ENCODE data around the gene TMPRSS12. TPM values are rescaled to one million over a fixed set of nuclear protein-coding genes. Genes with fewer than 3 reads are reported as not detected.
"Not testable (repeated sequence)": the region's sequence is repeated elsewhere in the genome, so short reads cannot be mapped to it uniquely, and the experiment has no call there.

Gene TMPRSS12
- total RNA-seq, 4 donors from 2014 or later, result 0.45 TPM; not detected in 3

DNA sequence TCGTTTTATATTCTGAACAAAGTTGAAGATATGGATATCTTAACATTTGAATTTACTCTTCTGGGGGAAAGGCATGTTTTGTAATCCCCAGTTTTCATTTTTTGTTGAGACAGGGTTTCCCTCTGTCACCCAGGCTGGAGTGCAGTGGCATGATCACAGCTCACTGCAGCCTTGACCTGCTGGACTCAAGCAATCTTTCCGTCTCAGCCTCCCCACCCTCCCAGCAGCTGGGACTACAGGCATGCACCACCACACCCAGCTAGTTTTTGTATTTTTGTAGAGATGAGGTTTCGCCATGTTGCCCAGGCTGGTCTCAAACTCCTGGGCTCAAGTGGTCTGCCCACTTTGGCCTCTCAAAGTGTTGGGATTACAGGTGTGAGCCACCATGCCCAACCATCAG is 84.2 kb downstream of the TMPRSS12 start:
- Histone ChIP-seq H3K36me3 (peaks cover 7 to 23% of the 10 kb centered on the region in 2 donors), H3K4me1 (peaks cover 50 to 51% of the 10 kb centered on the region in 2 donors), H3K27ac (peak overlapping the region; percentile 95 to 99 (median 98)), H3K4me3 (replicated peaks in 1 of 3) (peak overlapping the region; percentile 7 to 92 (median 80))
- not testable (repeated sequence) for H3K9me3 ChIP-seq, H3K27me3 ChIP-seq
- 28 to 32% methylated on average over 3 of the region's 3 CpGs for WGBS, 2 donors
- peak in 1 of 2 donors; percentile 47 for TF ChIP-seq POLR2A (IDR thresholded peaks at IDR 0.05)
- intact Hi-C loops (cut with DNase I), result loop anchor here (5.0 kb wide), 1 partner anchor 55 kb away; no protein-coding TSS in a partner anchor
- DNase-seq, result peak; percentile 39 to 59

DNA sequence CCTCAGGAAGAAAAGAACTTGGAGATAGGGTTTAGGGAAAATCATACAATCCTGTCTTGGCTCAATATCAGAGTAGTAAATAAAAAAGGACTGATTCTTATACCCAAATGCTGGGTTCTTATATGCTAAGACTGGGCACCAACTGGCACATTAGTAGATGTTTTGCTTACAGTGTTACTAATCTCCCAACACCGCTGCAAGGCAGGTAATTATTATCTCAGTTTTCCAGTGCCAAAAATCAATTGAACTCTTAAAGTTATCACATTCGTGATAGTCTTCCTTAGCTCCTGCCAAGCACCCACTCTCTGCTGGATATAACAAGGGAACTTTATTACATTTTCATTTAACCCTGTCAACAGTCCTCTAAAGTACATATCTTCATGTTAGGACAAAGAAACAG is 84.6 kb downstream of the TMPRSS12 start:
- WGBS, 2 donors, result 21 to 29% methylated on average over 2 of the region's 2 CpGs
- Histone ChIP-seq H3K4me1 (peaks cover 50 to 51% of the 10 kb centered on the region in 2 donors), H3K9me3 (no peaks in the 10 kb centered on the region), H3K36me3 (peaks cover 7 to 23% of the 10 kb centered on the region in 2 donors), H3K27ac (peak overlapping the region; percentile 95 to 99 (median 98)), H3K27me3 (no peaks in the 10 kb centered on the region), H3K4me3 (replicated peaks in 1 of 3) (peak overlapping the region; percentile 7 to 92 (median 80))
- intact Hi-C loops (cut with DNase I), result loop anchor here (5.0 kb wide), 1 partner anchor 55 kb away; no protein-coding TSS in a partner anchor
- TF ChIP-seq, protein P1, sequence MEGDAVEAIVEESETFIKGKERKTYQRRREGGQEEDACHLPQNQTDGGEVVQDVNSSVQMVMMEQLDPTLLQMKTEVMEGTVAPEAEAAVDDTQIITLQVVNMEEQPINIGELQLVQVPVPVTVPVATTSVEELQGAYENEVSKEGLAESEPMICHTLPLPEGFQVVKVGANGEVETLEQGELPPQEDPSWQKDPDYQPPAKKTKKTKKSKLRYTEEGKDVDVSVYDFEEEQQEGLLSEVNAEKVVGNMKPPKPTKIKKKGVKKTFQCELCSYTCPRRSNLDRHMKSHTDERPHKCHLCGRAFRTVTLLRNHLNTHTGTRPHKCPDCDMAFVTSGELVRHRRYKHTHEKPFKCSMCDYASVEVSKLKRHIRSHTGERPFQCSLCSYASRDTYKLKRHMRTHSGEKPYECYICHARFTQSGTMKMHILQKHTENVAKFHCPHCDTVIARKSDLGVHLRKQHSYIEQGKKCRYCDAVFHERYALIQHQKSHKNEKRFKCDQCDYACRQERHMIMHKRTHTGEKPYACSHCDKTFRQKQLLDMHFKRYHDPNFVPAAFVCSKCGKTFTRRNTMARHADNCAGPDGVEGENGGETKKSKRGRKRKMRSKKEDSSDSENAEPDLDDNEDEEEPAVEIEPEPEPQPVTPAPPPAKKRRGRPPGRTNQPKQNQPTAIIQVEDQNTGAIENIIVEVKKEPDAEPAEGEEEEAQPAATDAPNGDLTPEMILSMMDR (IDR thresholded peaks at IDR 0.05), result no peak
- TF ChIP-seq POLR2A (IDR thresholded peaks at IDR 0.05), result no peak
- no peak for DNase-seq

DNA sequence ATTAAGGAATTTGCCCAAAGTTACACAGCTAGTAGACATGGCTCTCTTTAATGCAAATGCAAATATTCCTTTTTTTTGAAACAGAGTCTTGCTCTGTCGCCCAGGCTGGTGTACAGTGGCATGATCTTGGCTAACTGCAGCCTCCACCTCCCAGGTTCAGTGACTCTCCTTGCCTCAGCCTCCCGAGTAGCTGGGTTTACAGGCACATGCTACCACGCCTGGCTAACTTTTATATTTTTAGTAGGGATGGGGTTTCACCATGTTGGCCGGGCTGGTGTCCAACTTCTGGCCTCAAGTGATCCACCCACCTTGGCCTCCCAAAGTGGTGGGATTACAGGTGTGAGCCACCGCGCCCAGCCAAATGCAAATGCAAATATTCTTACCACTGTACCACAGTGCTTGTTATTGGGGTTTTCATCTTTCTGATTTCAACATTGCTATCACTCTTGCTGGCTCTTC is 85.1 kb downstream of the TMPRSS12 start:
- H3K27ac ChIP-seq, result peak overlapping the region; percentile 95 to 99 (median 98)
- TF ChIP-seq, protein P1 (IDR thresholded peaks at IDR 0.05), result no peak
- peak in 1 of 2 donors; percentile 51 for TF ChIP-seq POLR2A (IDR thresholded peaks at IDR 0.05)
- intact Hi-C loops (cut with DNase I), result loop anchor here (5.0 kb wide), 1 partner anchor 55 kb away; no protein-coding TSS in a partner anchor
- H3K4me3 ChIP-seq (replicated peaks in 1 of 3), result peak overlapping the region; percentile 7 to 92 (median 80)
- 44 to 59% methylated on average over 6 of the region's 6 CpGs for WGBS, 2 donors
- H3K36me3 ChIP-seq, result peaks cover 7 to 23% of the 10 kb centered on the region in 2 donors
- peak; percentile 59 to 70 for DNase-seq
- no peaks in the 10 kb centered on the region for H3K27me3 ChIP-seq
- H3K4me1 ChIP-seq, result peaks cover 49 to 51% of the 10 kb centered on the region in 2 donors
- no peaks in the 10 kb centered on the region for H3K9me3 ChIP-seq

DNA sequence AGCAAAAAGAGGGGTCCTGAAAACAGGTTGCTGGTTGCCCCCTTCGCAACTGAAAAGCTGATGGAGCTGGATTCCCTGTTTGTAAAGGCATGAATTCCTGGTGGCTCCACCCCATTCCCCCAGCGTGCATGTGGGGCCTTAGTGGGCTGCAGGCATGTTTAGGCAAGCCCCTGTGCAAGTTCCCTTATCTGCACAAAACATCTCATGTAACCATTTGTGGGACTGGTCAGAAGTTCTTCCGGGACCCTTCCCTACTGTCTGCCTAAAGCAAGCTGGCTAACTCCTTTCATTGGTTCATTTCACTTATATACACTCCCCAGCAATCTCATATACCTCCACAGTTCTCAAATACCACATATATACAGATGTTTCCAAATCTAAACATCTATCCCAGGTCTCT is 85.7 kb downstream of the TMPRSS12 start:
- H3K27me3 ChIP-seq, result no peaks in the 10 kb centered on the region
- no peaks in the 10 kb centered on the region for H3K9me3 ChIP-seq
- TF ChIP-seq POLR2A (IDR thresholded peaks at IDR 0.05), result no peak
- TF ChIP-seq, protein P1 (IDR thresholded peaks at IDR 0.05), result no peak
- peaks cover 7 to 23% of the 10 kb centered on the region in 2 donors for H3K36me3 ChIP-seq
- intact Hi-C loops (cut with DNase I), result loop anchor here (5.0 kb wide), 1 partner anchor 54 kb away; no protein-coding TSS in a partner anchor
- H3K27ac ChIP-seq, result peak overlapping the region; percentile 95 to 99 (median 98)
- peak in 1 of 2 donors; percentile 30 for DNase-seq
- 38 to 44% methylated on average over 3 of the region's 3 CpGs for WGBS, 2 donors
- peak overlapping the region in 2 of 3 donors; percentile 80 to 92 for H3K4me3 ChIP-seq (replicated peaks in 1 of 3)
- H3K4me1 ChIP-seq, result peaks cover 49 to 52% of the 10 kb centered on the region in 2 donors

DNA sequence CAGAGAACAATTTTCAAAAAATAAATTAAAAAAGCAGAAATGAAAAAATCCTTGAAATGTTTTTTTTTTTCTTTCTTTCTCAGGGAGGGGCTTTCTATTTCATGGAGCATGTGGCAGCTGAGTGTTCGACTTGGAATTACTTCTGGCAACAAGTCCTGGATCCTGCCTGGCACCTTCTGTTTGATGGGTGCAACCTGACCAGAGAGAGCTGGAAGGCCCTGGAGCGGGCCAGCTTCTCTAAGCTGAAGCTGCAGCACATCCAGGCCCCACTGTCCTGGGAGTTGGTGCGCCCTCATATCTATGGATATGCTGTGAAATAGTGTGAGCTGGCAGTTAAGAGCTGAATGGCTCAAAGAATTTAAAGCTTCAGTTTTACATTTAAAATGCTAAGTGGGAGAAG is 87.1 kb downstream of the TMPRSS12 start:
- DNase-seq, result no peak
- Histone ChIP-seq H3K36me3 (peaks cover 9 to 23% of the 10 kb centered on the region in 2 donors), H3K27ac (peak overlapping the region; percentile 95 to 99 (median 98)), H3K9me3 (no peaks in the 10 kb centered on the region), H3K27me3 (no peaks in the 10 kb centered on the region), H3K4me3 (replicated peaks in 1 of 3) (peak overlapping the region in 1 of 3 donors; percentile 80), H3K4me1 (peaks cover 54 to 61% of the 10 kb centered on the region in 2 donors)
- WGBS, 2 donors, result 81% methylated on average over 3 of the region's 3 CpGs
- intact Hi-C loops (cut with DNase I), result loop anchor here (5.0 kb wide), 1 partner anchor 52 kb away; no protein-coding TSS in a partner anchor
- TF ChIP-seq POLR2A (IDR thresholded peaks at IDR 0.05), result no peak
- TF ChIP-seq, protein P1 (IDR thresholded peaks at IDR 0.05), result no peak

DNA sequence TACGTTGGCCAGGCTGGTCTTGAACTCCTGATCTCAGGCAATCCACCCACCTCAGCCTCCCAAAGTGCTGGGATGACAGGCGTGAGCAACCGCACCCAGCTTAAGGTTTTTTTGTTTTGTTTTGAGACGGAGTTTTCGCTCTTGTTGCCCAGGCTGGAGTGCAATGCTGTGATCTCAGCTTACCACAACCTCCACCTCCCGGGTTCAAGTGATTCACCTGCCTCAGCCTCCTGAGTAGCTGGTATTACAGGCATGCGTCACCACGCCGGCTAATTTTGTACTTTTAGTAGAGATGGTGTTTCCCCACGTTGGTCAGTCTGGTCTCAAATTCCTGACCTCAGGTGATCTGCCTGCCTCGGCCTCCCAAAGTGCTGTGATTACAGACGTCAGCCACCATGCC is 87.8 kb downstream of the TMPRSS12 start:
- Histone ChIP-seq H3K27ac (peak overlapping the region in 2 of 3 donors; percentile 95 to 98), H3K4me1 (peaks cover 59 to 66% of the 10 kb centered on the region in 2 donors), H3K36me3 (peaks cover 9 to 23% of the 10 kb centered on the region in 2 donors)
- H3K27me3 ChIP-seq; intact Hi-C loops (cut with DNase I); DNase-seq; H3K4me3 ChIP-seq (replicated peaks in 1 of 3); H3K9me3 ChIP-seq: not testable (repeated sequence)
- 88 to 93% methylated on average over 12 of the region's 12 CpGs for WGBS, 2 donors

All from thyroid gland (tissue), 4 donors.